Measurements from ENCODE around the gene FHOD1.

GRCh38 chr16:67191411-67191994 lies 55.8 kb downstream of the FHOD1 start:
- TF ChIP-seq POLR2A (IDR thresholded peaks at IDR 0.05) (no peak), CTCF (IDR thresholded peaks at IDR 0.05) (no peak), POLR2AphosphoS5 (IDR thresholded peaks at IDR 0.05) (no peak), EP300 (IDR thresholded peaks at IDR 0.05) (no peak)

Data from gastroesophageal sphincter (tissue), 3 donors.